CD14-positive monocyte (primary cell): ENCODE measurements around the gene HPSE2. TPM values are rescaled to one million over a fixed set of nuclear protein-coding genes. Genes with fewer than 3 reads are reported as not detected.

Experiments used
- DNase-seq, 3 donors: peaks; one replicate each; pipeline ENCODE4 v3.0.0-alpha.2; 2011 to 2022
- H2AFZ ChIP-seq: 2 replicates; pipeline ENCODE4 v1.6.0; 2012; ENCODE audit warnings: mild to moderate bottlenecking, low read depth, low read length, inconsistent platforms; ENCODE audit not compliant: insufficient read depth, poor library complexity, severe bottlenecking
- H3K27ac ChIP-seq, 2 donors: 1 replicate in 1 of 2; 2 replicates in 1 of 2; pipeline ENCODE4 v1.5.1; 2012 to 2013; ENCODE audit warnings: low read length in 2 of 2, control low read depth in 1 of 2, inconsistent platforms in 1 of 2, low read depth in 1 of 2, mild to moderate bottlenecking in 1 of 2
- H3K27me3 ChIP-seq, 2 donors: one replicate each; pipeline versions ENCODE4 v1.6.0 to v1.6.1; 2011 to 2013; ENCODE audit warnings: low read length in 2 of 2; ENCODE audit not compliant: control insufficient read depth in 2 of 2, insufficient read depth in 2 of 2
- H3K36me3 ChIP-seq, 2 donors: replicated peaks in 1 of 2; 1 replicate in 1 of 2; 2 replicates in 1 of 2; pipeline versions ENCODE4 v1.5.1 to v1.6.1; 2012 to 2013; ENCODE audit warnings: low read length in 2 of 2, control low read depth in 1 of 2, inconsistent platforms in 1 of 2, mild to moderate bottlenecking in 1 of 2; ENCODE audit not compliant: insufficient read depth in 2 of 2, control insufficient read depth in 1 of 2
- H3K4me1 ChIP-seq, 2 donors: 1 replicate in 1 of 2; 2 replicates in 1 of 2; pipeline versions ENCODE4 v1.5.1 to v1.6.1; 2012 to 2013; ENCODE audit warnings: low read length in 2 of 2, control low read depth in 1 of 2, inconsistent platforms in 1 of 2, mild to moderate bottlenecking in 1 of 2, moderate library complexity in 1 of 2; ENCODE audit not compliant: insufficient read depth in 2 of 2, control insufficient read depth in 1 of 2
- H3K4me2 ChIP-seq: replicated peaks from 2 replicates; pipeline ENCODE3; 2012; ENCODE audit warnings: low read length, moderate library complexity, mild to moderate bottlenecking; ENCODE audit not compliant: poor library complexity, severe bottlenecking; ENCODE audit errors: extremely low read depth
- H3K4me3 ChIP-seq, 3 experiments: fragments of 200-600 bp in 1 of 3; sonication (generic) in 1 of 3; replicated peaks in 1 of 3; 1 replicate in 2 of 3; 2 replicates in 1 of 3; pipeline ENCODE4 v1.5.1; 2011 to 2013; ENCODE audit warnings: low read length in 3 of 3, mild to moderate bottlenecking in 3 of 3, control low read depth in 2 of 3, low read depth in 2 of 3, inconsistent platforms in 1 of 3, moderate library complexity in 1 of 3
- H3K79me2 ChIP-seq: 2 replicates; pipeline ENCODE4 v1.6.0; 2012; ENCODE audit warnings: mild to moderate bottlenecking, control low read depth, inconsistent platforms, low read length, moderate library complexity; ENCODE audit not compliant: insufficient read depth
- H3K9ac ChIP-seq: 2 replicates; pipeline ENCODE4 v1.6.0; 2017; ENCODE audit warnings: low read length, mild to moderate bottlenecking; ENCODE audit not compliant: insufficient read depth, poor library complexity, severe bottlenecking
- H3K9me3 ChIP-seq, 2 donors: replicated peaks in 1 of 2; 1 replicate in 1 of 2; 2 replicates in 1 of 2; pipeline versions ENCODE4 v1.5.1 to v1.6.1; 2012 to 2013; ENCODE audit warnings: low read length in 2 of 2, control low read depth in 1 of 2; ENCODE audit not compliant: control insufficient read depth in 1 of 2, insufficient read depth in 1 of 2
- H4K20me1 ChIP-seq: 2 replicates; pipeline ENCODE4 v1.6.0; 2012; ENCODE audit warnings: mild to moderate bottlenecking, low read length, control low read depth, moderate library complexity; ENCODE audit not compliant: insufficient read depth
- H3K27ac Mint-ChIP-seq, 7 donors: one replicate each; pipeline ENCODE4 v1.8.0; 2020; ENCODE audit warnings: mild to moderate bottlenecking in 7 of 7, mixed read lengths in 7 of 7, moderate library complexity in 6 of 7, inconsistent platforms in 2 of 7
- H3K27me3 Mint-ChIP-seq, 3 donors: one replicate each; pipeline ENCODE4 v1.8.0; 2021 to 2022; ENCODE audit warnings: low read depth in 3 of 3, mild to moderate bottlenecking in 3 of 3, mixed read lengths in 3 of 3, moderate library complexity in 3 of 3, inconsistent platforms in 1 of 3
- H3K36me3 Mint-ChIP-seq, 2 donors: one replicate each; pipeline ENCODE4 v1.8.0; 2020; ENCODE audit warnings: mixed read lengths in 2 of 2, inconsistent platforms in 1 of 2, mild to moderate bottlenecking in 1 of 2
- H3K4me1 Mint-ChIP-seq: one replicate; pipeline ENCODE4 v1.8.0; 2020; ENCODE audit warnings: mild to moderate bottlenecking, mixed read lengths
- H3K4me3 Mint-ChIP-seq, 2 donors: one replicate each; pipeline ENCODE4 v1.8.0; 2020; ENCODE audit warnings: mild to moderate bottlenecking in 2 of 2, mixed read lengths in 2 of 2, moderate library complexity in 1 of 2
- H3K9me3 Mint-ChIP-seq, 7 donors: one replicate each; pipeline ENCODE4 v1.8.0; 2020 to 2022; ENCODE audit warnings: mixed read lengths in 7 of 7, mild to moderate bottlenecking in 6 of 7, moderate library complexity in 6 of 7, inconsistent platforms in 2 of 7
- WGBS: methylation state at CpG from one replicate; pipeline ENCODE4 v1.1.5; 2013; ENCODE audit warnings: missing lambda C conversion rate; ENCODE audit not compliant: insufficient coverage; 5-methylcytosine and 5-hydroxymethylcytosine counted together
- intact Hi-C, 2 donors: fragments of 100-400 bp; cut with micrococcal nuclease; formaldehyde crosslinking; loops; one replicate each; pipeline versions ENCODE4 v1.15.0 to v1.15.1; 2023
- polyA plus RNA-seq, 3 donors: library from polyadenylated mRNA; depleted of rRNA in 1 of 3; unstranded in 2 of 3; stranded (reverse) in 1 of 3; fragments of 300-500 nt in 2 of 3; fragments of >200 nt in 1 of 3; fragmentation: Illumina TruSeq in 2 of 3; gene quantifications; 1 replicate in 2 of 3; 2 replicates in 1 of 3; pipeline ENCODE4 v1.2.3, GENCODE V29; 2012 to 2021
- TF ChIP-seq, protein P1 (sequence below): fragments of 200-600 bp; IDR thresholded peaks from one replicate; pipeline ENCODE4 v1.8.0; 2022; ENCODE audit warnings: antibody characterized with exemption, mild to moderate bottlenecking

The HPSE2 gene
- polyA plus RNA-seq, 3 donors = not detected

DNA sequence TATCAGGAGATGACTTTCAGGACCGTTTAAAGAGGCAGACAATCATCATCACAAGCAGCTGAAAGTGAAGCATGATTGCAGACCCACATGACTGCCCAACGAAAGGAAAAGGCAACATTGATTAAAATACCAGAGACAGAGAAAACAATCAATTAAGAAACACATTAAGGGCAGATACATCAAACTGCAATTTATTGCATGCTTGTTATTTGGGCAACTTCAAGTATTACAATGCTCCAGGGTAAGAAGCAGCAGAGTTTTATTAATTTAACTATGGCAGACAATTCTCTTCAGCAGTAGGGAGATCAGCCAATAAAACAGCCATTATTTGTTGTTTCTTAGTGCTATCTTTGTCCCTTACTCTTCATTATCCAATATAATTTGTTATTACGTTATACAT, 421.2 kb downstream of the HPSE2 start:
- DNase-seq = no peak

DNA sequence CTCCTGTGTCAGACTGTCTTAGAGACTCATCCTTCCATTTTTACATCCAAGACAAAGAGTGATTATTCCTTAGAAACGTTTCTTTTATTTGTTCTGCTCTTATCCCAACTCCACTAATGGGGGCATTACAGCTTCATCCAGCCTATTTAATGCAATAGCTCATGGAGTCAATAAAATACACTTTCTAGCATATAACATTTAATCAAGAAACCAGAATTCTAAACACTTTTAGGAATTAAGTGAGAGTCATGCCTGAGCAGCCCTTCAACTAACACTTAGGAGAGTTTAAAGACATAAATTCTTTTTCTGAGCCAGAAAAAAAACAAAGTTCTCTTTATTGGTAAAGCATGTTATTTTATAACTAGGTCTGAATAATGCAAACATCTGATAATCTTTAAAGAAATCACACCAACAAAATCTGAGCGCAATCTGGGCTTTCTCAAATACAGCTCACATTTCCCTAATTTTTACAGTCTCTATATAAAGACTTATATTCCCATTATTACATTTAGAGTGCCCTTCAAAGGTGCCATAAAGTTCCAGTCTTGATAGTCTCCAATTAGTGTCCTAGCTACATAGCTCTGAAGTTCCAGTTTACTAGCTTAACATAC, 427.3 kb downstream of the HPSE2 start:
- Mint-ChIP-seq H3K4me1 (no peaks in the 10 kb centered on the region), H3K9me3 (peaks cover 0 to 2% (median 0%) of the 10 kb centered on the region in 7 donors), H3K36me3 (no peaks in the 10 kb centered on the region), H3K4me3 (no peak overlapping the region), H3K27ac (no peak overlapping the region), H3K27me3 (peaks cover 0 to 6% (median 2%) of the 10 kb centered on the region in 3 donors)
- Histone ChIP-seq H3K79me2 (no peaks in the 10 kb centered on the region), H3K9ac (no peak overlapping the region), H3K4me1 (no peaks in the 10 kb centered on the region), H3K4me3 (no peak overlapping the region), H3K36me3 (no peaks in the 10 kb centered on the region), H3K27ac (no peak overlapping the region), H2AFZ (no peak overlapping the region), H4K20me1 (no peaks in the 10 kb centered on the region), H3K9me3 (no peaks in the 10 kb centered on the region), H3K27me3 (no peaks in the 10 kb centered on the region), H3K4me2 (no peak overlapping the region)
- TF ChIP-seq, protein P1, sequence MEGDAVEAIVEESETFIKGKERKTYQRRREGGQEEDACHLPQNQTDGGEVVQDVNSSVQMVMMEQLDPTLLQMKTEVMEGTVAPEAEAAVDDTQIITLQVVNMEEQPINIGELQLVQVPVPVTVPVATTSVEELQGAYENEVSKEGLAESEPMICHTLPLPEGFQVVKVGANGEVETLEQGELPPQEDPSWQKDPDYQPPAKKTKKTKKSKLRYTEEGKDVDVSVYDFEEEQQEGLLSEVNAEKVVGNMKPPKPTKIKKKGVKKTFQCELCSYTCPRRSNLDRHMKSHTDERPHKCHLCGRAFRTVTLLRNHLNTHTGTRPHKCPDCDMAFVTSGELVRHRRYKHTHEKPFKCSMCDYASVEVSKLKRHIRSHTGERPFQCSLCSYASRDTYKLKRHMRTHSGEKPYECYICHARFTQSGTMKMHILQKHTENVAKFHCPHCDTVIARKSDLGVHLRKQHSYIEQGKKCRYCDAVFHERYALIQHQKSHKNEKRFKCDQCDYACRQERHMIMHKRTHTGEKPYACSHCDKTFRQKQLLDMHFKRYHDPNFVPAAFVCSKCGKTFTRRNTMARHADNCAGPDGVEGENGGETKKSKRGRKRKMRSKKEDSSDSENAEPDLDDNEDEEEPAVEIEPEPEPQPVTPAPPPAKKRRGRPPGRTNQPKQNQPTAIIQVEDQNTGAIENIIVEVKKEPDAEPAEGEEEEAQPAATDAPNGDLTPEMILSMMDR = no peak
- WGBS = 30% methylated on average over 1 of the region's 2 CpGs
- no peak for DNase-seq
- intact Hi-C loops = no loop called here

More for the DNA sequence above, 421.2 kb downstream of the HPSE2 start:
- no peaks in the 10 kb centered on the region for H3K36me3 Mint-ChIP-seq
- Histone ChIP-seq H3K4me2 (no peak overlapping the region), H3K36me3 (no peaks in the 10 kb centered on the region), H3K79me2 (no peaks in the 10 kb centered on the region), H3K27me3 (no peaks in the 10 kb centered on the region), H3K9me3 (no peaks in the 10 kb centered on the region), H4K20me1 (no peaks in the 10 kb centered on the region), H3K27ac (no peak overlapping the region), H3K4me1 (no peaks in the 10 kb centered on the region), H3K4me3 (no peak overlapping the region), H2AFZ (no peak overlapping the region), H3K9ac (no peak overlapping the region)
- no peak overlapping the region for H3K27ac Mint-ChIP-seq
- intact Hi-C loops = no loop called here
- peaks cover 0 to 2% (median 0%) of the 10 kb centered on the region in 7 donors for H3K9me3 Mint-ChIP-seq
- H3K27me3 Mint-ChIP-seq = peaks cover 0 to 4% (median 1%) of the 10 kb centered on the region in 3 donors
- 50% methylated on average over 1 of the region's 3 CpGs for WGBS
- H3K4me3 Mint-ChIP-seq = no peak overlapping the region
- H3K4me1 Mint-ChIP-seq = no peaks in the 10 kb centered on the region
- TF ChIP-seq, protein P1 = no peak
